Measurements from ENCODE around the gene PET100. TPM values are rescaled to one million over a fixed set of nuclear protein-coding genes. Genes with fewer than 3 reads are reported as not detected.
A peak's percentile ranks its signal among the peaks of the same experiment; 100 is the strongest.

The PET100 gene
- total and polyA plus RNA-seq, 12 donors = 3.7 to 655 (median 105) TPM

GRCh38 chr19:7679771-7680605, 50.4 kb downstream of the PET100 start:
- intact Hi-C loops (cut with DNase I) = loop anchor here (5.0 to 10.0 kb wide), 3 partner anchors 113 to 325 kb away; no protein-coding TSS in a partner anchor
- 41 to 54% (median 45%) methylated on average over 17 to 22 of the region's 22 CpGs for WGBS, 4 donors
- H3K36me3 ChIP-seq (replicated peaks in 1 of 2) = peaks cover 0 to 21% of the 10 kb centered on the region in 2 donors
- no peaks in the 10 kb centered on the region for H3K27me3 ChIP-seq
- H3K9me3 ChIP-seq (replicated peaks in 1 of 3) = no peaks in the 10 kb centered on the region
- TF ChIP-seq POLR2A (IDR thresholded peaks at IDR 0.05) (no peak), CTCF (IDR thresholded peaks at IDR 0.05) (no peak)
- peaks cover 3 to 13% of the 10 kb centered on the region in 2 donors for H3K4me1 ChIP-seq (replicated peaks in 1 of 2)
- DNase-seq = no peak
- peak overlapping the region in 1 of 4 donors; percentile 93 for H3K4me3 ChIP-seq
- H3K27ac ChIP-seq = peak overlapping the region in 1 of 5 donors; percentile 90

GRCh38 chr19:7680606-7681339, 51.2 kb downstream of the PET100 start, which contains the start of gene TRAPPC5:
TSS of gene TRAPPC5 (plus strand) at chr19:7680833. CDS start at chr19:7682254, 1,421 bp downstream.
- Histone ChIP-seq H3K9me3 (replicated peaks in 1 of 3) (no peaks in the 10 kb centered on the region), H3K36me3 (replicated peaks in 1 of 2) (peaks cover 0 to 21% of the 10 kb centered on the region in 2 donors), H3K4me3 (peak within 1 kb of the TSS; percentile 85 to 98 (median 90)), H3K27me3 (no peaks in the 10 kb centered on the region), H3K27ac (peak within 1 kb of the TSS in 4 of 5 donors; percentile 59 to 90 (median 78)), H3K4me1 (replicated peaks in 1 of 2) (peaks cover 3 to 13% of the 10 kb centered on the region in 2 donors)
- WGBS, 4 donors = 0 to 1% (median 0%) methylated on average over 5 to 79 of the region's 79 CpGs; no CpG with 5 or more reads in 1 of the 4 donors
- intact Hi-C loops (cut with DNase I) = loop anchor here (10.0 kb wide), 2 partner anchors 114 to 326 kb away; no protein-coding TSS in a partner anchor
- TF ChIP-seq POLR2A (IDR thresholded peaks at IDR 0.05) = peak; percentile 13 to 27
- peak; percentile 8 to 99 (median 73) for TF ChIP-seq CTCF (IDR thresholded peaks at IDR 0.05)
- DNase-seq = peak; percentile 79 to 90 (median 82)

Small RNA genes lying within 50 kb of the gene (microRNA-seq; reads per million reads assigned to microRNA genes)
- gene MIR6792 = 0 to 0.45 (median 0.28) reads per million in 3 donors

Small RNA genes lying within 50 kb of the gene (small RNA-seq; reads per million reads assigned to genes)
- 0 reads per million in 2 donors for gene MIR6792

Other genes starting within 250 kb of the PET100 start
- gene PEX11G, start 140.8 kb upstream of the PET100 start, total RNA-seq = 10 to 100 TPM in 6 of 9 donors, 1 to 10 TPM in 3; 4.9 to 17.5 (median 12.8) TPM
- 10 to 100 TPM in 2 of 3 donors, 1 to 10 TPM in 1; 2.5 to 24.5 (median 24.0) TPM for gene PEX11G, start 140.8 kb upstream of the PET100 start, polyA plus RNA-seq
- 100 to 1,000 TPM in 5 of 9 donors, 10 to 100 TPM in 4; 12.8 to 113 (median 101) TPM for gene ZNF358, start 113.7 kb upstream of the PET100 start, total RNA-seq
- gene ZNF358, start 113.7 kb upstream of the PET100 start, polyA plus RNA-seq = 100 to 1,000 TPM in 2 of 3 donors, 10 to 100 TPM in 1; 30.3 to 197 (median 148) TPM
- 10 to 100 TPM in 8 of 9 donors, 1 to 10 TPM in 1; 6.0 to 100.0 (median 49.4) TPM for gene MCOLN1, start 107.2 kb upstream of the PET100 start, total RNA-seq
- 100 to 1,000 TPM in 1 of 3 donors, 10 to 100 TPM in 2; 23.0 to 212 (median 71.4) TPM for gene MCOLN1, start 107.2 kb upstream of the PET100 start, polyA plus RNA-seq
- 100 to 1,000 TPM in 5 of 9 donors, 10 to 100 TPM in 4; 23.7 to 257 (median 113) TPM for gene PNPLA6, start 94.1 kb upstream of the PET100 start, total RNA-seq
- 100 to 1,000 TPM in 2 of 3 donors, 10 to 100 TPM in 1; 25.7 to 264 (median 110) TPM for gene PNPLA6, start 94.1 kb upstream of the PET100 start, polyA plus RNA-seq
- gene CAMSAP3, start 33.9 kb upstream of the PET100 start, total RNA-seq = 10 to 100 TPM in 1 of 9 donors, 1 to 10 TPM in 7, under 1 TPM in 1; 0.61 to 10.0 (median 5.2) TPM
- 10 to 100 TPM in 1 of 3 donors, 1 to 10 TPM in 2; 1.7 to 18.9 (median 7.0) TPM for gene CAMSAP3, start 33.9 kb upstream of the PET100 start, polyA plus RNA-seq
- 10 to 100 TPM; 18.2 to 51.5 (median 43.7) TPM for gene XAB2, start 248 bp upstream of the PET100 start, total RNA-seq
- gene XAB2, start 248 bp upstream of the PET100 start, polyA plus RNA-seq = 100 to 1,000 TPM in 1 of 3 donors, 10 to 100 TPM in 1, 1 to 10 TPM in 1; 7.1 to 121 (median 81.2) TPM
- 1 to 10 TPM in 5 of 9 donors, under 1 TPM in 1, not detected in 3; 0.92 to 3.2 (median 1.7) TPM for gene PCP2, start 3.9 kb downstream of the PET100 start, total RNA-seq
- 1 to 10 TPM in 2 of 3 donors, not detected in 1; 5.1 to 7.4 TPM for gene PCP2, start 3.9 kb downstream of the PET100 start, polyA plus RNA-seq
- 10 to 100 TPM; 12.2 to 90.8 (median 40.1) TPM for gene STXBP2, start 7.3 kb downstream of the PET100 start, total RNA-seq
- 100 to 1,000 TPM in 1 of 3 donors, 10 to 100 TPM in 2; 15.5 to 121 (median 53.7) TPM for gene STXBP2, start 7.3 kb downstream of the PET100 start, polyA plus RNA-seq
- gene RETN, start 39.3 kb downstream of the PET100 start, total RNA-seq = 1 to 10 TPM in 1 of 9 donors, under 1 TPM in 4, not detected in 4; 0.54 to 3.9 (median 0.74) TPM
- gene RETN, start 39.3 kb downstream of the PET100 start, polyA plus RNA-seq = 10 to 100 TPM in 2 of 3 donors, not detected in 1; 15.2 to 42.9 TPM
- gene MCEMP1, start 47.3 kb downstream of the PET100 start, total RNA-seq = 1 to 10 TPM in 1 of 9 donors, under 1 TPM in 6, not detected in 2; 0.26 to 1.9 (median 0.56) TPM
- 1 to 10 TPM in 1 of 3 donors, under 1 TPM in 2; 0.47 to 1.4 (median 0.48) TPM for gene MCEMP1, start 47.3 kb downstream of the PET100 start, polyA plus RNA-seq
- gene TRAPPC5, start 51.0 kb downstream of the PET100 start, total RNA-seq = 100 to 1,000 TPM in 8 of 9 donors, 10 to 100 TPM in 1; 85.3 to 227 (median 145) TPM
- gene TRAPPC5, start 51.0 kb downstream of the PET100 start, polyA plus RNA-seq = 100 to 1,000 TPM in 2 of 3 donors, 1 to 10 TPM in 1; 5.6 to 502 (median 471) TPM
- under 1 TPM in 5 of 9 donors, not detected in 4; 0.28 to 0.61 (median 0.42) TPM for gene FCER2, start 72.3 kb downstream of the PET100 start, total RNA-seq
- 1 to 10 TPM in 1 of 3 donors, under 1 TPM in 1, not detected in 1; 0.54 to 2.6 TPM for gene FCER2, start 72.3 kb downstream of the PET100 start, polyA plus RNA-seq
- gene CLEC4G, start 102.3 kb downstream of the PET100 start, total RNA-seq = 1 to 10 TPM in 1 of 9 donors, under 1 TPM in 4, not detected in 4; 0.54 to 1.5 (median 0.83) TPM
- gene CLEC4G, start 102.3 kb downstream of the PET100 start, polyA plus RNA-seq = 1 to 10 TPM in 2 of 3 donors, under 1 TPM in 1; 0.26 to 2.2 (median 1.8) TPM
- gene CD209, start 117.7 kb downstream of the PET100 start, total RNA-seq = 10 to 100 TPM in 8 of 9 donors, under 1 TPM in 1; 0.67 to 50.6 (median 17.1) TPM
- gene CD209, start 117.7 kb downstream of the PET100 start, polyA plus RNA-seq = 1 to 10 TPM; 3.0 to 9.8 (median 3.1) TPM
- gene CLEC4M, start 133.4 kb downstream of the PET100 start, total RNA-seq = 10 to 100 TPM in 1 of 9 donors, 1 to 10 TPM in 3, under 1 TPM in 4, not detected in 1; 0.37 to 91.6 (median 2.6) TPM
- gene CLEC4M, start 133.4 kb downstream of the PET100 start, polyA plus RNA-seq = 1 to 10 TPM in 1 of 3 donors, under 1 TPM in 2; 0.67 to 3.9 (median 0.88) TPM
- 10 to 100 TPM in 8 of 9 donors, 1 to 10 TPM in 1; 8.8 to 22.2 (median 20.6) TPM for gene EVI5L, start 200.4 kb downstream of the PET100 start, total RNA-seq
- 10 to 100 TPM in 2 of 3 donors, 1 to 10 TPM in 1; 9.5 to 20.8 (median 14.9) TPM for gene EVI5L, start 200.4 kb downstream of the PET100 start, polyA plus RNA-seq
- 1 to 10 TPM in 4 of 9 donors, under 1 TPM in 4, not detected in 1; 0.22 to 5.2 (median 1.0) TPM for gene PRR36, start 244.6 kb downstream of the PET100 start, total RNA-seq
- gene PRR36, start 244.6 kb downstream of the PET100 start, polyA plus RNA-seq = 1 to 10 TPM in 2 of 3 donors, under 1 TPM in 1; 0.51 to 4.6 (median 1.5) TPM